ENCODE measurements around the gene ATP11C.

Gene ATP11C

DNA sequence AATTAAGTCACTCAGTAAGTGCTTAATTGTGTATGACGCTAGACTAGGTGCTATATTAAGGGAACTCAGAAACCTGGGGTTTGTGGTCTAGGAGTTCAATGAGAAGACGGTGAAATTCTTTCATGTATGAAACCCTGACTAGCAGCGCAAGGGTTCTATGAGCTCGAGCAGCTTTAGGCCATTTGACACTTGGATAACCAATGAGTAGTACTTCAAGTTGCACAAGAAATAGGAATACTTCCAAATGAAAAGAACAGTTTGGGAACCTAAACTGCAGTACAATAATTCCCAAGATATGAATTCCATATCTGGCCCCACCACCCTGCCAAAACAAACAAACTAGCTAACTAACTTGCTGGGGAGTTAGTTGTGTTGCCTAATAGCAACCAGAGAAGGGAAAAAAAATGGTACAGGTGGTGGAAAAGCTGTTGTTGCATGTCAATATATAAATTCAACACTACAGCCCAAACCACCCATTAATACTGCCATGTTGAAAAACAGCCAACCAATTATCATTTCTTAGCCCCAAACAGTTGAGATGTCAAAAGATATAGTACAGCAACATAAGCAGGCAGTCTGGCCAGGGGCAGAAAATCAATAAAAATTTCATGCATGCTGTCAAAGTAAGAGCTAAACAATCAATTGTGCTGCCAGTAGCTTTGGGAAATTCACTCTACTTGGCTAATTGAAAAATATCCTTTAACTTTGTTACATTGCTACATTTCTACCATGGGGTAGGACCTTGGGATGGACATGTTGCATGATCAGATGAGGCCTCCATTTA lies 170.3 kb downstream of the ATP11C start:
- DNase-seq (ENCODE audit: extremely low read depth, low read depth), result no peak
- TF ChIP-seq, protein P1, sequence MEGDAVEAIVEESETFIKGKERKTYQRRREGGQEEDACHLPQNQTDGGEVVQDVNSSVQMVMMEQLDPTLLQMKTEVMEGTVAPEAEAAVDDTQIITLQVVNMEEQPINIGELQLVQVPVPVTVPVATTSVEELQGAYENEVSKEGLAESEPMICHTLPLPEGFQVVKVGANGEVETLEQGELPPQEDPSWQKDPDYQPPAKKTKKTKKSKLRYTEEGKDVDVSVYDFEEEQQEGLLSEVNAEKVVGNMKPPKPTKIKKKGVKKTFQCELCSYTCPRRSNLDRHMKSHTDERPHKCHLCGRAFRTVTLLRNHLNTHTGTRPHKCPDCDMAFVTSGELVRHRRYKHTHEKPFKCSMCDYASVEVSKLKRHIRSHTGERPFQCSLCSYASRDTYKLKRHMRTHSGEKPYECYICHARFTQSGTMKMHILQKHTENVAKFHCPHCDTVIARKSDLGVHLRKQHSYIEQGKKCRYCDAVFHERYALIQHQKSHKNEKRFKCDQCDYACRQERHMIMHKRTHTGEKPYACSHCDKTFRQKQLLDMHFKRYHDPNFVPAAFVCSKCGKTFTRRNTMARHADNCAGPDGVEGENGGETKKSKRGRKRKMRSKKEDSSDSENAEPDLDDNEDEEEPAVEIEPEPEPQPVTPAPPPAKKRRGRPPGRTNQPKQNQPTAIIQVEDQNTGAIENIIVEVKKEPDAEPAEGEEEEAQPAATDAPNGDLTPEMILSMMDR (IDR thresholded peaks at IDR 0.05; ENCODE audit: low read depth, low read length), result no peak

DNA sequence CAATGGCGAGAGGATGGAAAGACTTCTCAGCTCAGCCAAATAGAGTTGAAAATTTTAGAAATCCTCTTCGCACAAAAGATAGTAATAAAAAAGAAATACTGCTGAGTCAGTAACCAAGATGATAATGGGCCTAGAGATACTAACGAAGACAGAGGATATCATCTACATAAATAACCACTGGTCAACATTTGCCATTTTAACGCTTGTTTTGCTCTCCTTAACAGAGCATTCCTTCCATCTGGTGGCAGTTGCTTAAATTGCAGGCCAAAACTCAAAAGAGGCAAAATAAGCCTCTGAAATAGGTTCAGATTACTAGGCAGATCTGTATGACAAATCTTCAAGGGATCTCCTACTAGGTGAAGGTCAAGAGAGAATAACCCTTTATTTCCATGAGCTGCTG lies 173.2 kb downstream of the ATP11C start:
- TF ChIP-seq, protein P1 (IDR thresholded peaks at IDR 0.05; ENCODE audit: low read depth, low read length), result peak; percentile 46
- no peak for DNase-seq (ENCODE audit: extremely low read depth, low read depth)

DNA sequence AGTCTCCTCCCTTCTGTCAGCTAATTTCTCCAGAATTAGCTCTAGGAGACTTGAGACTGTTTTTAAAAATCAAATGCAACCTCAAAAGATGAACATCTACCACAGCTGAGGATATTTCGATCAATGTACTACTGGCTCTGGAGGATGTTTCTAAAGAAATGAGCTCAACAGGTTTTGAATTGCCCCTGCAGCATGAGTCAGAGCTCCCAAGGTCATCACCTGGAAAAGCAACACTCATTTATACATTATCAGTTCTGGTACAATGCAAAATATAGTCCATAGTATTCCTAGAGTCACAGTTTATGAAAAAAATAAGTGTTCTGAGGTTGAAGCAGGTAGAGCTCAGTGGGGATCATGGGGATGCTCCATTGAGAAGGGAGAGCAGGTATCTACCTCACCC lies 174.0 kb downstream of the ATP11C start:
- TF ChIP-seq, protein P1 (IDR thresholded peaks at IDR 0.05; ENCODE audit: low read depth, low read length), result no peak
- no peak for DNase-seq (ENCODE audit: extremely low read depth, low read depth)

DNA sequence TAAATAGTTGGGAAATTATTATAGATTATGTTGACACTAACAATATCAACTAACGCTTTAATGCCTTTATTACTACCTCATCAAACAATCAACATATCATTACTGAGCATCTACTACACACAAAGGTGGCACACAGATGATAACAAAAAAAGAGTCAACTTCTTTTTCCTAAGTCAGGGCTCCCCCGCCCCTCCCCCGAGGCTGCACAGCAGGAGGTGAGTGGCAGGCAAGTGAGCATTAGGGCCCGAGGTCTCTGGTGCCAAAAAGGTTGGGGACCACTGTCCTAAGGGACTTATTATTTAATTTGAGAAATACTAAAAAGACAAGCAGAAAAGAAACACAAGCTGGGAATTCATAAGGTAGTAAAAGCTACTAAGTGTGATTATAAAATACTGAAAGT lies 174.6 kb downstream of the ATP11C start:
- TF ChIP-seq, protein P1 (IDR thresholded peaks at IDR 0.05; ENCODE audit: low read depth, low read length), result no peak
- no peak for DNase-seq (ENCODE audit: extremely low read depth, low read depth)

DNA sequence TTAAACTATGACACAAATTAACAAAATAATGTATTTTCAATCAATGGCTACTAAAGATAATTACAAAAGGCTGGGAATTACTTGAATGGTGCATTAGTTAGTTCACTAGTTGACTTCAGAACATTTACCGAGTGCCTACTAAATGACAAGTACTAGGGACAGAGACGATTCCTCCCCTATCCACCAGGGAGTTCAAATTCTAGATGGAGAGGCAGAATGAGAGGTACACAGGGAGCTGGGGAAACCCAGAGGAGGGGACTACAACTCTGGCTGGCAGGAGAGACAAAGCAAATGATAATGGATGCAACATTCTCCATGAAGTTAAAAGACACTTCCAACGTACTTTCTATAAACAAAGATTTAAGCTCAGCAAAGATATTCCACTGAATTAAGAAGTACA lies 181.8 kb downstream of the ATP11C start:
- DNase-seq (ENCODE audit: extremely low read depth, low read depth), result no peak
- TF ChIP-seq, protein P1 (IDR thresholded peaks at IDR 0.05; ENCODE audit: low read depth, low read length), result no peak

DNA sequence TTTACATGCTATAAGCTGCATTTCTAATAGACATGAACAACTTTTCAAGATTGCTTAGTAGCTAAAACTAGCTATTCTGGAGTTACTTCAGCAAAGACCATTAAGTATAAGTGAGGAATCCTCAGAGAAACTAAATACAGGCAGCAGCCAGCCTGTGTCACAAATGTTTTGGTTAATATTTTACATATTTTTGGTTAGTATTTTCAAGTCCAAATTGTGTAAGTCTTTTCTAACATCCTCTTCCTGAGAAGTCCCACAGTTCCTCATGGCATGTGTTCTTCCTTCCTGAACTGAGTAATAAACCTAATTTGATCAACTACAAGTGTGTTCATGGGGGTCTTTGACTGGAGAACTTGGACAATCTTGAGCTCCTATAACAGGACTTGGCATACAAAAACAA lies 182.5 kb downstream of the ATP11C start:
- no peak for DNase-seq (ENCODE audit: extremely low read depth, low read depth)
- TF ChIP-seq, protein P1 (IDR thresholded peaks at IDR 0.05; ENCODE audit: low read depth, low read length), result no peak

DNA sequence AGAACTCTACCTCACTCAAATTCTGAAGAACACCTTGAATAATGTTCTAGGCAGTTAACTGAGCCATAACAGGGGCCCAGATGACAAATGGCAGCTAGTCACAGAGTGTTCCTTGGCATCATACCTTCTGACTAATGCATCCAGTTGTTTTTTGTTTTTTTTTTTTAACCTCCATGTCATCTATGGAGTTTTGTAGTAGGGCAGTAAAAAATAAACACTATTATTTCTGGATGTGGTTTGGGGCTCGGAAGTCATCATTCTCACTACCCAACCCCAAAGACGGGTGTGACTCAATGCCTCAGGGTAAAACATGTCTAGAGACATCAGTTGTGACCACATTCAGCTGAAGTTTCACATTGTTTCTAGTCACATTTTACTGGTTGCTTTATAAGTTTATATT lies 193.7 kb downstream of the ATP11C start:
- TF ChIP-seq, protein P1 (IDR thresholded peaks at IDR 0.05; ENCODE audit: low read depth, low read length), result no peak
- no peak for DNase-seq (ENCODE audit: extremely low read depth, low read depth)
